ENCODE results near the gene ADIRF. TPM values are rescaled to one million over a fixed set of nuclear protein-coding genes. Genes with fewer than 3 reads are reported as not detected.
A peak's percentile ranks its signal among the peaks of the same experiment; 100 is the strongest.
"Not testable (repeated sequence)": the region's sequence is repeated elsewhere in the genome, so short reads cannot be mapped to it uniquely, and the experiment has no call there.

The ADIRF gene
- total RNA-seq, 1 donor from 2014 or later = not detected

DNA sequence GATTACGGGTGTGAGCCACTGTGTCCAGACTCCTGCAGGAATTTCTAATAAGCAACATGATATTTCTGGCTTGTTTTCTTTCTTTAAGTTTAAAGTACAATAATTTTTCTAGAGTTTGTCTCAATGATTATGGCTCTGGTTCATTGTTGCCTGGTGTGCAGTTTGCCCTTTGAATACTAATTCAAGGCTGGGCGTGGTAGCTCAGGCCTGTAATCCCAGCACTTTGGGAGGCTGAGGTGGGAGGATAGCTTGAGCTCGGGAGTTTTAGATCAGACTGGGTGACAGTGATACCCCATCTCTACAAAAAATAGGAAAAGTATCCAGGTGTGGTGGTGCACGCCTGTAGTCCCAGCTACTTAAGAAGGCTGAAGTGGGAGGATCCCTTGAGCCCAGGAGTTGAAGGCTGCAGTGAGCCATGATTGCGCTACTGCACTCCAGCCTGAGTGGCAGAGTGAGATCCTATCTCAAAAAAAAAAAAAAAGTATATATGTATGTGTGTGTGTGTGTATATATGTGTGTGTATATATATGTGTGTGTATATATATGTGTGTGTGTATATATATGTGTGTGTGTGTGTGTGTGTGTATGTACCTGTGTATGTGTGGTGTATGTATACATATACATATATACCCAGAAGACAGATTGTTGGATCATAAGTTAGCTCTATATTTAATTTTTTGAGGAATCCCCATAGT, 8.2 kb downstream of the ADIRF start:
- no peak for DNase-seq (ENCODE audit: low read depth)

DNA sequence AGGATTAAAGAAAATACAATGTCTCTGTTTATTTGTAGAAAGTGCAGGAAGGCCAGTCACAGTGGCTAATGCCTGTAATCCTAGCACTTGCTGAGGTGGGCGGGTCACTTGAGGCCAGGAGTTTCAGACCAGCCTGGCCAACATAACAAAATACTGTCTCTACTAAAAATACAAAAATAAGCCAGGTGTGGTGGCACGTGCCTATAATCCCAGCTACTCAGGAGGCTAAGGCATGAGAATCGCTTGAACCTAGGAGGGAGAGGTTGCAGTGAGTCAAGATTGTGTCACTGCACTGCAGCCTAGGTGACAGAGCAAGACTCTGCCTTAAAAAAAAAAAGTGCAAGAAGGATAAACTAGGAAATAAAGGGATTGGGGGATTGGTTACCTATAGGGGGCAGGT, 10.2 kb downstream of the ADIRF start:
- DNase-seq (ENCODE audit: low read depth) = not testable (repeated sequence)

DNA sequence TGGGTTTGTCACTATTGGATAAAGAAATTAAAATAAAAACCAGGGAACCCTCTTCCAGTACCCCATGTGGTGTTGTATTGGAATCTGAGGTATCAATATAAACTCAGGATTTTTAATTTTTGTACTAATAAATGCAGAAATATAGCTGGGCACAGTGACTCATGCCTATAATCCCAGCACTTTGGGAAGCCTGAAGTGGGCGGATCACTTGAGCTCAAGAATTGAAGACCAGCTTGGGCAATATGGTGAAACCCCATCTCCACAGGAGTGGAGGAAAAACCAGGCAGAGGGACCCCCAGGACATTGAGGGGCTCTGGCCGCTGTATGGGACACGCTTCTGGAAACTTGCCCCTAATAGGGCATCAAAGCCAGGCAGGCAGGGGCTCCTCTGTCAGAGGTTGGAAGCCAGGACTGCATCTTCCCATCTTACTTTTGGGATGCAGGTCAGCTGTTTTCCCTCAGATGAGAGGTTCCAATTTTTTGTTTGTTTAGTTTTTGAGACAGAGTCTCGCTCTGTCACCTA, 11.1 kb downstream of the ADIRF start:
- no peak for DNase-seq (ENCODE audit: low read depth)

DNA sequence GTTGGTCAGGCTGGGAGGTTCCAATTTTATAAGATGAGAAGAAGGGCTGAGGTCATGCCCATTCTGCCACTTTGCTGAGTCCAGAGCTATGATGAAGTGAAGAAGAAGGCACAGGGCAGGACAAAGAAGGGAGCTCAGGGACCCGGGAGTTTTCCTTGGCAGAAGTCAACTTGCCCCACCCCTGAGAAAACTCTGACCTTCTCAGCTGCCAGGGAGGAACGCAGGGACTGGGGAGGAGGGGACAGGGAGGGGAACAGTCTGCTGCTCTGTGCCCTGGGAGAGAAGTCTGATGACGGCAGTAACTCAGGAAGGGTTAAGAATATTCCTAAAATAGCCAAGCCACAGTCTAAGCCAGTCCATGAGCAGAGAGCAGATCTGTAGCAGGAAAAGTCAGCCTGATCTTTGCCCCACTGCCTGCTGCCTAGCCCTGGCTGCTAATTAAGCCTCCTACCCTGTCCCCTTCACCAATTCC, 11.7 kb downstream of the ADIRF start:
- no peak for DNase-seq (ENCODE audit: low read depth)

DNA sequence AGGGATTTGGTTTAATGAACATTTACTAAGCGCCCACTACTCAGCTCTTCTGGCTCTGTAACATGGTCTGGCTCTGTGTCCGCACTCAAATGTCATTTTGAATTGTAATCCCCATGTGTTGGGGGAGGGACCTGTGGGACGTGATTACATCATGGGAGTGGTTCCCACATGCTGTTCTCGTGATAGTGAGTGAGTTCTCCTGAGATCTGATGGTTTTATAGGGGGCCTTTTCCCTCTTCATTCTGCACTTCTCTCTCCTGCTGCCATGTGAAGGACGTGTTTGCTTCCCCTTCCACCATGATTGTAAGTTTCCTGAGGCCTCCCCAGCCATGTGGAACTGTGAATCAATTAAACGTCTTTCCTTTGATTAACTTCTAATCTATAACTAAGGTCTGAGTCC, 12.7 kb downstream of the ADIRF start:
- DNase-seq (ENCODE audit: low read depth) = not testable (repeated sequence)

DNA sequence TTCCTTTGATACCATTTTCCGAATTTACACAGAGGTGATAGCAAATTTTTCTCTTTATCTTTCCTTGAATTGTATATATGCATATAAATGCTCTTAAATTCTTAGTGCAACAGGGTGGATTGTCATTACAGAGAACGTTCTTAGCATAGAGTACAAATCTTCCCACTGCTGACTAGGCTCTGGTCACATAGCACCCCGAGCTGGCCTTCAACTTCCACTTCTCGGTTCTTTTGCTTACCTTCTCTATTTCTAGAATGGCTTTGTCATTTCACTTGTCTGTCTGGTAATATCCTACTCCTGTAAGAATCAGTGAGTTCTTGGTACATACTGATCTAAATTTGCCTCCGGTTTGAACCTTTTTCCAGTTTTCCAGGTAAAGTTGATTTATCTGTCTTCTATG, 13.4 kb downstream of the ADIRF start:
- DNase-seq (ENCODE audit: low read depth) = no peak

DNA sequence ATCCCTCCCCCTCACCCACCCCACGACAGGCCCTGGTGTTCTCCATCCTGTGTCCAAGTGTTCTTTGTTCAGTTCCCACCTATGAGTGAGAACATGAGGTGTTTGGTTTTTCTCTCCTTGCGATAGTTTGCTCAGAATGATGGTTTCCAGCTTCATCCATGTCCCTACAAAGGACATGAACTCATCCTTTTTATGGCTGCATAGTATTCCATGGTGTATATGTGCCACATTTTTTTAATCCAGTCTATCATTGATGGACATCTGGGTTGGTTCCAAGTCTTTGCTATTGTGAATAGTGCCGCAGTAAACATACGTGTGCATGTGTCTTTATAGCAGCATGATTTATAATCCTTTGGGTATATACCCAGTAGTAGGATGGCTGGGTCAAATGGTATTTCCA, 16.2 kb downstream of the ADIRF start:
- not testable (repeated sequence) for DNase-seq (ENCODE audit: low read depth)

DNA sequence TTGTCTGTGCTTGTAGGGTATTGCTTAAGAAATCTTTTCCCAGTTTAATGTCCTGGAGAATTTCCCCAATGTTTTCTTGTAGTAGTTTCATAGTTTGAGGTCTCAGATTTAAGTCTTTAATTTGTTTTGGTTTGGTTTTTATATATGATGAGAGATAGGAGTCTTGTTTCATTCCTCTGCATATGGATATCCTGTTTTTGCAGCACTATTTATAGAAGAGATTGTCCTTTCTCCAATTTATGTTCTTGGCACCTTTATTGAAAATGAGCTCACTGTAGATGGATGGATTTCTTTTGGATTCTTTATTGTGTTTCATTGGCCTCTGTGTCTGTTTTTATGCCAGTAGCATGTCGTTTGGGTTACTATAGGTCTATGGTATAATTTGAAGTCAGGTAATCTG, 20.2 kb downstream of the ADIRF start:
- no peak for DNase-seq (ENCODE audit: low read depth)

DNA sequence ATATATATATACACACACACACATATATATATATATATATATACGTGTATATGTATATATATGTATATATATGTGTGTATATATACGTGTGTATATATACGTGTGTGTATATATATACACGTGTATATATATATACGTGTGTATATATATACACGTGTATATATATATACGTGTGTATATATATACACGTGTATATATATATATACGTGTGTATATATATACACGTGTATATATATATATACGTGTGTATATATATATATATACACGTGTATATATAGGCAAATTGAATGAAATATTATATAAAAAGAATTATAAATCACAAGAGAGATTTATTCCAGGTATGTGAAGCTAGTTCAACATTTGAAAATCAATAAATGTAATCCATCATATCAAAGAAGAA, 23.1 kb downstream of the ADIRF start:
- not testable (repeated sequence) for DNase-seq (ENCODE audit: low read depth)

DNA sequence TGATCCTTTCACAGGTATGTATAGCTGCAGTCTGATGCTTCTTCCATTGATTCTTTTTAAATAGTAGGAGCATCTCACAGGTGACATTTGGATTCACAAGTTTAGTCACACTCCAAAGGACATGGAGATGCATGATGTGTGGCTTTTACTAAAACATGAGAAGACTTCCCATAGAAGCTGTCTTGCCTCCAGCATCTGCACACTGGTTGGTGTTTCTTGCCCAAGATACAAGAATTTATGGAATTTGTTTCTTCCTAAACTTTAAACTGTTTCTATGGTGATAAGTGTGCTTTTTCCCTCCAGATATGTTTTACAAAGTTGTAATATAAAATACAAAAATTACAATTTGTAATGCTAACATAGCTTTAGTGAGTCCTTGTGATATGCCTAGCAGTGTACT, 24.2 kb downstream of the ADIRF start:
- no peak for DNase-seq (ENCODE audit: low read depth)

DNA sequence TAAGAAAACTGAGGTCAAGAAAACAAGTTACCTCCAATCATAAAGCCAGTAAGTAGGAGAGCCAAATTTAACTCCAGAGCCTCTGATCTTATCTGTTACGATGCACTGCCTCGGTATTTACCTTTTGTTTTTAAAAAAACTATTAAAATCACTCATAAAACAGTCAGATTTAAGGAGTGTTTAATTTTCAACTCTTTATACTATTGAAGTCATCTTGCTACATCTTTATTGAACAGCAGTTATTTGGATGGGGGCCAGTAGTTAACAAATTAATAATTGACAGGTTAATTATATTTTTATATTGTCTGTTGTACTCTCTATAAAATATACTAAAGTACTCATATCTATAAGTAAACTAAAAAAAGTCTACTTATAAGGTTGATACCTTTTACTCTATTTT, 24.6 kb downstream of the ADIRF start:
- no peak for DNase-seq (ENCODE audit: low read depth)

DNA sequence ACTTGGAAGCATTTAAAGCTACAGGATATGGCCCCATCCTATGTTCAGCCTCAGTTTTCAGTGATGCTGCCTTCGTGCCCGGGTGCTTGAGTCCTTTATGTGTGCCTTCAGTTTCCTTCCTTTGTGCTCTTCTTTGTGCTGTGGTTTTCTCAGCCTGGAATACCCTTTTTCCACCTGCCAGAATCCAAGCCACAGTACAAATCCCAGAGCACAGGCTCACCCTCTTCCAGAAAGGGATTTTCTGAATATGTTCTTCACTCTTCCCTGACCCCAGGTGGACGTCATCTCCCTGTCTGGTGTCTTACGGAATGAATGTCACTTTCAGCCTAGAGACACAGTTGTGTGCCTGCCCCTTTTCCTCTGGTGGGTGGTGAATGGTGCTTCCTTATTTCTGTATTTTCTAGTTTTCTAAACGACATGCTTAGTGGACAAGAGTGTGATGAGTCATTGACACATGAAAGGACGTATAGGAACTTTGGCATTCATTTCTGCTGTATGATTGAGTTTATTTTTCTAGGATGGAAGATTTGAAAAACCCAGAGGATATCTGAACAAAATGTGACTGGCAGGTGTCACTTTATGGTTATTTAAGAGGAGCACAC, 31.6 kb downstream of the ADIRF start:
- DNase-seq (ENCODE audit: low read depth) = not testable (repeated sequence)

DNA sequence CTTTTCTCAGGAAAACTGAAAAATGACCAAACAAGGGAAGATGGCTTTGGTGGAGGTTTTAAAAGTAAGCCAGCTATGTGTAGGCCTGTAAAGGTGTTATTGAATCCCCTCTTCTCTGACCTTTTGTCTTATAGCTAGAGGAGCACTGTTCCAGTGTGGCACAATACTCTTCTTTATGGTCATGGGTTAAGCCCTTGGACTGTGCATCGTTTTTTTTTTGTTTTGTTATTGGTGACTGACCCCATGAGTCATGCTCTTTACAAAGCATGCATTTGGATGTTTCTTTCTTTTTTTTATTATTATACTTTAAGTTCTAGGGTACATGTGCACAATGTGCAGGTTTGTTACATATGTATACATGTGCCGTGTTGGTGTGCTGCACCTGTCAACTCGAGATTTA, 32.2 kb downstream of the ADIRF start:
- DNase-seq (ENCODE audit: low read depth) = peak; percentile 49

DNA sequence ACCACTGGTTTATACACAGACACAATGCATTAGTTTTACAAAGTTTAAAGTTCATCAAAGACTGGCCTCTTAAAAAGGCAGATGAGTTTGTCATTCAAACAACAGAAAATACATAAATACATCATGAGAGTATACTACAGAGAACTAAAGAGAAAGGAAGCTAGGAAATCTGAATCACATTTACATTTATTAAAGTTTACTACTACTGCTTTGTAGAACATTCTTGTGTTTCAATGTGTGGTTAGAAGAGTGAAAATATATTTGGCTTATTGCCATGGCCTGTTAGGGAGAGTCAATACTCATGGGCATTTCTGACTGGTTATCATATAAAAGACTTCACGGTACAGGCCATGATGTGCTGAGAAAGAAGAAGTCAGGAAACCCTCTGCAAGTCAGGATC, 38.8 kb downstream of the ADIRF start:
- peak; percentile 30 for DNase-seq (ENCODE audit: low read depth)

DNA sequence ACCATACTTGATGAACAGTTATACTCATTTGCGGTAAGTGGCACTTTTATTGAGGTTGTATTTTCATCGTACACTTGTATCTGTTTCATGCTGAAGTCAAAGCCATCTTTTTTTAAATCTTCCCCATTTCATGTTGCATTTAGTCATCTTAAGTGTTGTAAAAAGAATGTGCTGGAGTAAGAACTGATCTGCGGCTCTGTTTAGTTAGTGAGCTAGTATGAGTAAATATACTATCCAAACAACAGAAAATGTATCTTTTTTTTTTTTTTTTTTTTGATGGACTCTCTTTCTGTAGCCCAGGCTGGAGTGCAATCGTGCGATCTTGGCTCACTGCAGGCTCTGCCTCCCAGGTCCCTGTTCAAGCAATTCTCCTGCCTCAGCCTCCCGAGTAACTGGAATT, 39.4 kb downstream of the ADIRF start:
- DNase-seq (ENCODE audit: low read depth) = not testable (repeated sequence)

DNA sequence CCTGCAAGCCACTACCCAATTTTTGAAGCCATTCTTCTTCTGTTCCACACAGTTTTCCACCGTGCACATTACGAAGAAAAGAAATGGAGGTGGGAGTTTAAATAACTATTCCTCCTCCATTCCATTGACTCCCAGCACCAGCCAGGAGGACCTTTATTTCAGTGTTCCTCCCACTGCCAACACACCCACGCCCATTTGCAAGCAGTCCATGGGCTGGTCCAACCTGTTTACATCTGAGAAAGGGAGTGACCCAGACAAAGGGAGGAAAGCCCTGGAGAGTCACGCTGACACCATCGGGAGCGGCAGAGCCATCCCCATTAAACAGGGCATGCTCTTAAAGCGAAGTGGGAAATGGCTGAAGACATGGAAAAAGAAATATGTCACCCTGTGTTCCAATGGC, 40.0 kb downstream of the ADIRF start:
- not testable (repeated sequence) for DNase-seq (ENCODE audit: low read depth)

DNA sequence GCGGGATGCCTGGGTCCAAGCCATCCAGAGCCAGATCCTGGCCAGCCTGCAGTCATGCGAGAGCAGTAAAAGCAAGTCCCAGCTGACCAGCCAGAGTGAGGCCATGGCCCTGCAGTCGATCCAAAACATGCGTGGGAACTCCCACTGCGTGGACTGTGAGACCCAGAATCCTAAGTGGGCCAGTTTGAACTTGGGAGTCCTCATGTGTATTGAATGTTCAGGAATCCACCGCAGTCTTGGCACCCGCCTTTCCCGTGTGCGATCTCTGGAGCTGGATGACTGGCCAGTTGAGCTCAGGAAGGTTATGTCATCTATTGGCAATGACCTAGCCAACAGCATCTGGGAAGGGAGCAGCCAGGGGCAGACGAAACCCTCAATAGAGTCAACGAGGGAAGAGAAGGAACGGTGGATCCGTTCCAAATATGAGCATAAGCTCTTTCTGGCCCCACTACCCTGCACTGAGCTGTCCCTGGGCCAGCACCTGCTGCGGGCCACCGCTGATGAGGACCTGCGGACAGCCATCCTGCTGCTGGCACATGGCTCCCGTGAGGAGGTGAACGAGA, 40.9 kb downstream of the ADIRF start:
- DNase-seq (ENCODE audit: low read depth) = not testable (repeated sequence)

DNA sequence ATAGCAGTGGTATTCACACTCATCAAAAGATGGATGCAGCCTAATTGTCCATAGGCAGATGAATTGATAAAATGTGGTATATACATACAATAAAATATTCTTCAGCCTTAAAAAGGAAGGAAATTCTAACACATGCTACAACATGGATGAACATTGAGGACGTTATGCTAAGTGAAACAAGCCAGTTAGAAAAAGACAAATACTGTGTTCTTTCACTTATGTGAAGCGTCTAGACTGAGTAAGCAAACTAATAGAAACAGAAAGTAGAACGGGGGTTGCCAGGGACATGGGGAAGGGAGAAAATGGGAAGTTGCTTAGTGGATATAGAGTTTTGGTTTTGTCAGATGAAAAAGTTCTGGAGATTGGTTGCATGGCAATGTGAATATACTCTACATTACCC, 45.2 kb downstream of the ADIRF start:
- DNase-seq (ENCODE audit: low read depth) = not testable (repeated sequence)

DNA sequence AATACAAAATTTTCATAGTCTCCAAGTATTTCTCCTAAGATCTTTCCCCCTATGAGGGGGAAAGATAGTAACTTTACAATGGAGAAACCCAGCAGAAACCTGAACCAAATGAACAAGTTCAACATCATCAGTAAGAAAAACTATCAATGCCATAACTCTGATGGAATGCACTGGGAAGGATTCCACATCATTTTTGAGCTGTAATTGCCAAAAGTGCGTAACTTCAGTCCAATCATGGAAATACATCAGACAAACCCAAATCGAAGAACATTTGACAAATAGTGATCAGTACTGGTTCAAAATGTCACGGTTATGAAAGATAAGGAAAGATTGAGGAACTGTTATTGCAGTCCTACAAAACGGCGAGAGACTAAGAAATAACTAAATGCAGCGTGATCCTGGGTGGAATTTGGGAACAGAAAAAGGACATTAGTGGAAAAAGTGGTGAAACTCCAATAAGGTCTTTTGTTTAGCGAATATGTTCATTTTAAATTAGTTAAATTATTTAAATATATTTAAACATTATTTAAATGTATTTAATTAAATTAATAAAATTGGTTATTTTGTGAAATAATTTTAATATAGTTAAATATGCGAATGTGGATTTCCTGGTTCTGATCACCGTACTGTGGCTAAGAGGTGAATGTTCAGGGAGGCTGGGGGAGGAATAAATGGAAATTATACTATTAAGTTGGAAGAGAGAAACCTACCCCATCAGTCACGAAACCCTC, 46.9 kb downstream of the ADIRF start:
- DNase-seq (ENCODE audit: low read depth) = not testable (repeated sequence)

DNA sequence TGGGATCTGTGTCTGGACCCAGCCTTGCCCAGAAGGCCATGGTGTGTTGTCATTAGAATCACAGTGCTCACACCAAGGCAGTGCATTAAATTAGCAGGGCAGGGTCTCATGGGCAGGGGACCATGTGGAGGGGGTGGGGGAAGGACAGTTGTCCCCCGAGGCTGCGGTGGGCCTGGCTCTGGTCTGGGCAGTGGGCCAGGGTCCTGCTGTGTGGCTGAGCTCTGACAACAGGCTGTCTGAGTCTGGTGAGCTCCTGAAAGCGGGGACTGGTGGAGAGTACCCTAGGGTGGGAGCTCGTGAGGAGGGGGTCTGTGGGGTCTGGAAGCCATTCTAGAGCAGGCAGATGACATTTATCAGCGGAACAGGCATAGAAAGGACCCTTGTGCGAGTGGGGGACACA, 49.8 kb downstream of the ADIRF start:
- DNase-seq (ENCODE audit: low read depth) = not testable (repeated sequence)

DNA sequence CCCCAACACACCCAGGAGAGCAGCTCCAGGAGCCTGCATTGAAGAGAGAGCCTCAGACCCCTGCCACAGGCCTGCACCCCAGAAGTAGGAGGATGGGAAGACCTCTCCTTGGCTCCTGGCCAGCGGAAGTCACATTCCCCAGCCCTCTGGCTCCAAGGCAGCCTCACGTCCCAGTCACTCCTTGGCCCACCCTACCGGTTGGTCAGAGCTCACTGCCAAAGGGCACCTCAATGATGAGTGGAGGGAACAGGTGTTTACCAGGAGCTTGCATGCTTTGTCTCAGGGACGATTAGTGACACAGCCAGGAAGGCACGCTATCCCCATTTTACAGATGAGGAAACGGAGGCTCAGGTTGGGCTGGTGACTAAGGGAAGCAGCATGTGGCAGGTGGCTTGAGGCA, 50.8 kb downstream of the ADIRF start:
- DNase-seq (ENCODE audit: low read depth) = not testable (repeated sequence)

DNA sequence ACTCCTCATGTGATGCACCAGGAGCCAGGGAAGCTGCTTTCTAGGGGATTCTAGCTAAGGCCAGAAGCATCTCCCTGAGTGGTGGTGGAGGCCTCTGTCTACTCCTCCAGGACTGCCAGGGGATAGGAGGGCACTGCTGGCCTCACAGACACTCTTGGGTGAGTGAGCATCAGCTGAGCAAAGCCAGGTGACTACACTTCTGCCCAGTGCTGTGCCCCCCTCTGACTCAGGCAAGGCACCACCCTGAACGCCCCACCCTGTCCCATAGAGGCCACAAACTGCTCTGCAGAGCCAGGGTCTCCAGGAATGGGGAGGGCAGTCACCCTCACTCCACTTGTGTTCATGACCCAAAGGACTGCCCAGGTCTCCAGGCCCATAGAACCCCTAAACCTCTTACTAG, 51.2 kb downstream of the ADIRF start:
- not testable (repeated sequence) for DNase-seq (ENCODE audit: low read depth)
